ENCODE results near the gene KRT6C. TPM values are rescaled to one million over a fixed set of nuclear protein-coding genes. Genes with fewer than 3 reads are reported as not detected.

The KRT6C gene
- total RNA-seq, 2 donors from 2014 or later: not detected

DNA sequence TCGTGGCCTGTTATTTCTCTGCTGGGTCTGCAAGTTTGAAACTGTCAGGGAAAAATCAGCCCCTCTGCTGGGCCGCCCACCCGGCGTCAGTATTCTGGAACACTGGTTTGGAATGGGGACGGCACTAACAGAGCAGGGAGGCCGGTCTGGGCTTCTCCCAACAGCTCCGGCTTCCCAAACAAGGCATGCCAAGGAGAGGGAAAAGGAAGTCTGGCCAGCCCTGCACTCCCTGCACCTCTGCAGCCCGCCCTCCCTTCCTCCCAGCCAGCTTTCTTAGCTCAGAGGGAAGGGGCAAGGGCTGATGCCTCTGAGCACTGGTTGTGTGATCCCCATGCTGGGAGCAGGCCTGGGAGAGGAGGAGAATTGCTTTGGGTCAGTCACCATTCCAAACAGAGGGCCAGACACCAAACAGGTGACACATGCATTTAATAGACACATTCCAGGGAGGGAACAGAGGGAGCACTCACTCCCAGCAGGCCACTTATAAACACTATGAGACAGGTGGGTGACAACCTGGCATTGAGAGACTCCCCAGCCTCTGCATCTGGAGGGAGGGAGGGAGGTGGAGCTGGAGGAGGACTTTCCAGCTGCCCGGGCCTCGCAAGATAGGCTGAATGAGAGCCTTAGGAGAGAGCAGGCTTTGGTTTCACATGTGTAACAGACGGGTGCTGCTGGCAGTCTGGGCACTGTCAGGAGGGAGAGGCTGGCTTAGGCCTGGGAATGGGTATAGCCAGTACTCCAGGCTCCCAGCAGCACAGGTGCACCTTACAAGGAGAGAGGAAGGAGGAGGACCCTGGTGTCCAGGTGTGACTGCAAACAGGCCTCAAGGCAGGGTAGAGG lies 49.7 kb downstream of the KRT6C start:
- intact Hi-C loops (cut with DNase I): no loop called here

GRCh38 chr12:52423035-52423434 lies 50.6 kb downstream of the KRT6C start:
- Histone ChIP-seq H3K9me3 (no peaks in the 10 kb centered on the region), H3K36me3 (replicated peaks in 1 of 2; ENCODE audit: insufficient read depth in 1 of 2, low read depth in 2 of 2) (no peaks in the 10 kb centered on the region), H3K4me3 (no peak overlapping the region), H3K4me1 (no peaks in the 10 kb centered on the region), H3K27me3 (no peaks in the 10 kb centered on the region), H3K27ac (peak overlapping the region in 1 of 4 donors; percentile 25)
- intact Hi-C loops (cut with DNase I): no loop called here
- peak in 1 of 4 donors; percentile 13 for DNase-seq
- ATAC-seq: no peak
- TF ChIP-seq, protein P1, sequence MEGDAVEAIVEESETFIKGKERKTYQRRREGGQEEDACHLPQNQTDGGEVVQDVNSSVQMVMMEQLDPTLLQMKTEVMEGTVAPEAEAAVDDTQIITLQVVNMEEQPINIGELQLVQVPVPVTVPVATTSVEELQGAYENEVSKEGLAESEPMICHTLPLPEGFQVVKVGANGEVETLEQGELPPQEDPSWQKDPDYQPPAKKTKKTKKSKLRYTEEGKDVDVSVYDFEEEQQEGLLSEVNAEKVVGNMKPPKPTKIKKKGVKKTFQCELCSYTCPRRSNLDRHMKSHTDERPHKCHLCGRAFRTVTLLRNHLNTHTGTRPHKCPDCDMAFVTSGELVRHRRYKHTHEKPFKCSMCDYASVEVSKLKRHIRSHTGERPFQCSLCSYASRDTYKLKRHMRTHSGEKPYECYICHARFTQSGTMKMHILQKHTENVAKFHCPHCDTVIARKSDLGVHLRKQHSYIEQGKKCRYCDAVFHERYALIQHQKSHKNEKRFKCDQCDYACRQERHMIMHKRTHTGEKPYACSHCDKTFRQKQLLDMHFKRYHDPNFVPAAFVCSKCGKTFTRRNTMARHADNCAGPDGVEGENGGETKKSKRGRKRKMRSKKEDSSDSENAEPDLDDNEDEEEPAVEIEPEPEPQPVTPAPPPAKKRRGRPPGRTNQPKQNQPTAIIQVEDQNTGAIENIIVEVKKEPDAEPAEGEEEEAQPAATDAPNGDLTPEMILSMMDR (IDR thresholded peaks at IDR 0.05): no peak
- no peak for TF ChIP-seq POLR2A (IDR thresholded peaks at IDR 0.05)
- 73 to 75% methylated on average over 6 of the region's 6 CpGs for WGBS, 2 donors

More for the DNA sequence above, 49.7 kb downstream of the KRT6C start:
- H3K27ac ChIP-seq: peak overlapping the region in 1 of 4 donors; percentile 25
- H3K4me3 ChIP-seq: no peak overlapping the region
- ATAC-seq (no peak), DNase-seq (no peak)
- TF ChIP-seq, protein P1 (IDR thresholded peaks at IDR 0.05): no peak
- TF ChIP-seq POLR2A (IDR thresholded peaks at IDR 0.05): no peak
- no peaks in the 10 kb centered on the region for H3K27me3 ChIP-seq
- H3K9me3 ChIP-seq: no peaks in the 10 kb centered on the region
- no peaks in the 10 kb centered on the region for H3K36me3 ChIP-seq (replicated peaks in 1 of 2; ENCODE audit: insufficient read depth in 1 of 2, low read depth in 2 of 2)
- no peaks in the 10 kb centered on the region for H3K4me1 ChIP-seq
- 68 to 75% methylated on average over 11 of the region's 11 CpGs for WGBS, 2 donors

DNA sequence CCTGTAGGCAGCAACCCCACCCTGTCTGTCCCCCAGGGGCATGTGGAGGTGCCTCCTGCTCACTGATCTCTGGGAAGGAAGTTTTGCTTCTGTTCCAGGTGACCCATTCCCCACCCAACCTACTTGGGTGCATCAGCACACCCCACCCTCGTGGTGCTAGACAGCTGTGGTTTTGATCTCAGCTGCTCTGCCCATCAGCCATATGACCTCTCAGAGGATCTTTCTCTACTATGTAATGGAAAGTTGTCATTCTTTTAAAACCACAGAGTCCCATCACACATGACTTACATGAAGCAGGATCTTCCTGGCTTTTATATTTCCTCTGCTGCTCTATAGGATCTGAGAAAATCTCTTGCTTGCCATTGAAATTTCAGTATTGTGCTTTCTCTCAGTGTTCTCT lies 53.9 kb downstream of the KRT6C start:
- Histone ChIP-seq H3K27me3 (no peaks in the 10 kb centered on the region), H3K36me3 (replicated peaks in 1 of 2; ENCODE audit: insufficient read depth in 1 of 2, low read depth in 2 of 2) (no peaks in the 10 kb centered on the region), H3K27ac (no peak overlapping the region), H3K4me1 (no peaks in the 10 kb centered on the region), H3K9me3 (no peaks in the 10 kb centered on the region), H3K4me3 (no peak overlapping the region)
- TF ChIP-seq, protein P1 (IDR thresholded peaks at IDR 0.05): no peak
- no peak for TF ChIP-seq POLR2A (IDR thresholded peaks at IDR 0.05)
- DNase-seq: no peak
- intact Hi-C loops (cut with DNase I): no loop called here
- no peak for ATAC-seq
- 44 to 80% methylated on average over 1 of the region's 1 CpG for WGBS, 2 donors

- WGBS, 2 donors: 68 to 78% methylated on average over 4 of the region's 4 CpGs
- no peak overlapping the region for H3K4me3 ChIP-seq
- H3K9me3 ChIP-seq: no peaks in the 10 kb centered on the region
- no peaks in the 10 kb centered on the region for H3K27me3 ChIP-seq
- H3K4me1 ChIP-seq: no peaks in the 10 kb centered on the region
- DNase-seq: no peak
- ATAC-seq: no peak
- intact Hi-C loops (cut with DNase I): no loop called here
- no peaks in the 10 kb centered on the region for H3K36me3 ChIP-seq (replicated peaks in 1 of 2; ENCODE audit: insufficient read depth in 1 of 2, low read depth in 2 of 2)
- H3K27ac ChIP-seq: no peak overlapping the region
- TF ChIP-seq, protein P1 (IDR thresholded peaks at IDR 0.05): no peak
- no peak for TF ChIP-seq POLR2A (IDR thresholded peaks at IDR 0.05)
Observed at GRCh38 chr12:52418576-52419110, 55.0 kb downstream of the KRT6C start.

Other genes starting within 250 kb of the KRT6C start
- gene KRT7, start 240.6 kb downstream of the KRT6C start, total RNA-seq: 100 to 1,000 TPM in 1 of 2 donors, 10 to 100 TPM in 1; 69.2 to 196 TPM
- 1 to 10 TPM; 1.8 to 8.6 TPM for gene KRT86, start 199.2 kb downstream of the KRT6C start, total RNA-seq
- gene KRT81, start 182.3 kb downstream of the KRT6C start, total RNA-seq: not detected
- not detected for gene KRT83, start 152.4 kb downstream of the KRT6C start, total RNA-seq
- gene KRT85, start 106.3 kb downstream of the KRT6C start, total RNA-seq: not detected
- not detected for gene KRT84, start 88.2 kb downstream of the KRT6C start, total RNA-seq
- gene KRT82, start 67.5 kb downstream of the KRT6C start, total RNA-seq: not detected
- not detected for gene KRT75, start 39.4 kb downstream of the KRT6C start, total RNA-seq
- not detected for gene KRT6B, start 21.7 kb downstream of the KRT6C start, total RNA-seq
- not detected for gene KRT6A, start 19.5 kb upstream of the KRT6C start, total RNA-seq
- 1 to 10 TPM in 1 of 2 donors, under 1 TPM in 1; 0.52 to 2.0 TPM for gene KRT5, start 46.6 kb upstream of the KRT6C start, total RNA-seq
- not detected for gene KRT71, start 79.3 kb upstream of the KRT6C start, total RNA-seq
- not detected for gene KRT74, start 100.0 kb upstream of the KRT6C start, total RNA-seq
- gene KRT72, start 127.7 kb upstream of the KRT6C start, total RNA-seq: not detected
- gene KRT73, start 144.8 kb upstream of the KRT6C start, total RNA-seq: 1 to 10 TPM in 1 of 2 donors, not detected in 1; 1.3 TPM
- not detected for gene KRT2, start 178.4 kb upstream of the KRT6C start, total RNA-seq
- gene KRT1, start 206.6 kb upstream of the KRT6C start, total RNA-seq: not detected
- gene KRT77, start 229.7 kb upstream of the KRT6C start, total RNA-seq: not detected